Measurements from ENCODE around the gene TANGO2. TPM values are rescaled to one million over a fixed set of nuclear protein-coding genes. Genes with fewer than 3 reads are reported as not detected.
A peak's percentile ranks its signal among the peaks of the same experiment; 100 is the strongest.

TANGO2 gene
- total and polyA plus RNA-seq, 9 of the 15 experiments (the other 6 are each of a cell fraction or from before 2014, with no cell fraction given): 15.5 to 94.9 (median 70.1) TPM

- TF ChIP-seq GTF3C2 (IDR thresholded peaks at IDR 0.05; ENCODE audit: borderline replicate concordance, extremely low read depth, insufficient read length): no peak
- TF ChIP-seq RAD21 (CRISPR knock-in tag; conservative IDR thresholded peaks at IDR 0.05 in 1 of 2, IDR thresholded peaks at IDR 0.05 in 1 of 2): no peak
- no peak for TF ChIP-seq RBM17 (IDR thresholded peaks at IDR 0.05; ENCODE audit: borderline replicate concordance, low read depth, low read length)
- TF ChIP-seq MAZ (CRISPR knock-in tag; conservative IDR thresholded peaks at IDR 0.05 in 1 of 2, IDR thresholded peaks at IDR 0.05 in 1 of 2): 0 out of 4 replicates have a peak, but pooled peaks of 1 of the 2 experiments have one; percentile 11
These were observed 3.3 kb upstream of the TANGO2 start (continued) for GRCh38 chr22:20017622-20017958.

DNA sequence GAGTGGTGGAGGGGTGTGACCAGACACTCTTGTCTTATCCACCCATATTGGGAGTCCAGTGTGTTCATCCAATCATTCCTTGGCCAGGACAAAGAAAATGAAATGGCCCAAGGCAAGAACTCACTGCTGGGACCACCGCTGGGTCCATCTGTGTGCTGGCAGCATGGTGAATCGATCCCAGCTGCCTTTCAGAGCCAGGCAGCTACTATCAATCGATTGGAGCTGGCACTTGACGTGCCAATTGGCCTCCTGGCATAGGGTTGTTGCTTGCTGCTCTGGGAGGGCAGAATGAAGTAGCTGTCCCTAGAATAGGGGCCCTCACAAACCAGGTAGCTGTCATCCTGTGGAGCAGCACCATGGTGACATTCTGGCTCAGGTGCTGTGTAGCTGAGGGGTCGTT lies 2.9 kb upstream of the TANGO2 start:
- intact Hi-C loops (cut with micrococcal nuclease) (no loop called here), in situ Hi-C loops (cut with MboI) (no loop called here)
- FAIRE-seq (no peak), DNase-seq (ENCODE audit: extremely low read depth in 1 of 4, low spot score in 3 of 4) (no peak), ATAC-seq (no peak)
- Histone ChIP-seq H3K9ac (ENCODE audit: insufficient read depth in 1 of 2, low read depth in 2 of 2, low read length in 2 of 2) (peak overlapping the region in 1 of 2 experiments; percentile 8; a peak in 1 of 4 replicates), H4K20me1 (replicated peaks; ENCODE audit: control insufficient read depth, insufficient read depth, low read length) (peaks cover 17% of the 10 kb centered on the region), H3K27ac (ENCODE audit: extremely low read depth, low read depth, low read length) (no peak overlapping the region), H3K36me3 (ENCODE audit: control insufficient read depth, insufficient read depth, low read length) (peaks cover 17% of the 10 kb centered on the region; the same call in 2 of the 3 replicates), H2AFZ (ENCODE audit: low read depth, low read length) (no peak overlapping the region), H3K4me3 (no peak overlapping the region), H3K4me1 (replicated peaks in 1 of 2; ENCODE audit: control insufficient read depth in 2 of 2, insufficient read depth in 2 of 2, low read length in 2 of 2) (peaks cover 46 to 74% of the 10 kb centered on the region in 2 experiments), H3K27me3 (ENCODE audit: control insufficient read depth in 2 of 2, insufficient read depth in 2 of 2, low read length in 2 of 2) (peaks cover 0 to 8% of the 10 kb centered on the region in 2 experiments; a peak in 2 of 5 replicates), H3K9me3 (replicated peaks; ENCODE audit: control insufficient read depth, insufficient read depth, low read depth, low read length) (no peaks in the 10 kb centered on the region), H3K79me2 (ENCODE audit: control insufficient read depth, insufficient read depth, low read length) (peaks cover 47% of the 10 kb centered on the region), H3K4me2 (ENCODE audit: insufficient read depth, low read length) (no peak overlapping the region), H3K9me1 (ENCODE audit: control insufficient read depth, insufficient read depth, low read length) (peaks cover 20% of the 10 kb centered on the region)
- CTCF ChIA-PET (ENCODE audit: low intra/inter-chr PET ratio): no interaction called here
- POLR2A ChIA-PET: interaction anchor here (0.6 to 7.9 kb wide), 9 partner anchors 7 to 98 kb away, joined by 3 to 120 read pairs (median 5); partner anchors contain the start of genes DGCR8, RANBP1 and TRMT2A
- BruUV-seq (replicated peaks): no TSS peak
- WGBS (ENCODE audit: insufficient coverage, low coverage, missing lambda C conversion rate): 24% methylated on average over 5 of the region's 5 CpGs
- no peak for TF ChIP-seq BRCA1 (IDR thresholded peaks at IDR 0.05)
- TF ChIP-seq BRCA1 (CRISPR knock-in tag; IDR thresholded peaks at IDR 0.05): no peak
- no peak for TF ChIP-seq ZNF217 (CRISPR knock-in tag; IDR thresholded peaks at IDR 0.05)
- TF ChIP-seq MTA3 (IDR thresholded peaks at IDR 0.05; ENCODE audit: borderline replicate concordance): no peak
- TF ChIP-seq CHD2 (IDR thresholded peaks at IDR 0.05; ENCODE audit: low read depth, low read length): peak; percentile 19; the same call in 1 of the 2 replicates
- TF ChIP-seq HOXB6 (CRISPR knock-in tag; IDR thresholded peaks at IDR 0.05; ENCODE audit: borderline replicate concordance): no peak
- TF ChIP-seq EP300 (IDR thresholded peaks at IDR 0.05; ENCODE audit: low read length): no peak
- TF ChIP-seq SREBF1 (IDR thresholded peaks at IDR 0.05; ENCODE audit: borderline replicate concordance, low read depth, low read length): peak; percentile 30; the same call in 1 of the 2 replicates
- TF ChIP-seq NFRKB (IDR thresholded peaks at IDR 0.05; ENCODE audit: low read depth): no peak
- no peak for TF ChIP-seq SMAD3 (CRISPR knock-in tag; conservative IDR thresholded peaks at IDR 0.05)
- TF ChIP-seq TAL1 (IDR thresholded peaks at IDR 0.05): no peak
- TF ChIP-seq NFE2L1 (tag; IDR thresholded peaks at IDR 0.05; ENCODE audit: borderline replicate concordance, low read depth): no peak
- no peak for TF ChIP-seq SMARCB1 (IDR thresholded peaks at IDR 0.05; ENCODE audit: insufficient read length, low read depth)
- TF ChIP-seq STAT5A (IDR thresholded peaks at IDR 0.05; ENCODE audit: borderline replicate concordance, low read length): no peak
- TF ChIP-seq ZNF586 (CRISPR knock-in tag; conservative IDR thresholded peaks at IDR 0.05): no peak

Data from K562 (cell line).